ENCODE results near the gene ABTB2. TPM values are rescaled to one million over a fixed set of nuclear protein-coding genes. Genes with fewer than 3 reads are reported as not detected.
A peak's percentile ranks its signal among the peaks of the same experiment; 100 is the strongest.

Gene ABTB2
- total and polyA plus RNA-seq, 2 experiments from 2014 or later, result 2.6 to 12.1 TPM

DNA sequence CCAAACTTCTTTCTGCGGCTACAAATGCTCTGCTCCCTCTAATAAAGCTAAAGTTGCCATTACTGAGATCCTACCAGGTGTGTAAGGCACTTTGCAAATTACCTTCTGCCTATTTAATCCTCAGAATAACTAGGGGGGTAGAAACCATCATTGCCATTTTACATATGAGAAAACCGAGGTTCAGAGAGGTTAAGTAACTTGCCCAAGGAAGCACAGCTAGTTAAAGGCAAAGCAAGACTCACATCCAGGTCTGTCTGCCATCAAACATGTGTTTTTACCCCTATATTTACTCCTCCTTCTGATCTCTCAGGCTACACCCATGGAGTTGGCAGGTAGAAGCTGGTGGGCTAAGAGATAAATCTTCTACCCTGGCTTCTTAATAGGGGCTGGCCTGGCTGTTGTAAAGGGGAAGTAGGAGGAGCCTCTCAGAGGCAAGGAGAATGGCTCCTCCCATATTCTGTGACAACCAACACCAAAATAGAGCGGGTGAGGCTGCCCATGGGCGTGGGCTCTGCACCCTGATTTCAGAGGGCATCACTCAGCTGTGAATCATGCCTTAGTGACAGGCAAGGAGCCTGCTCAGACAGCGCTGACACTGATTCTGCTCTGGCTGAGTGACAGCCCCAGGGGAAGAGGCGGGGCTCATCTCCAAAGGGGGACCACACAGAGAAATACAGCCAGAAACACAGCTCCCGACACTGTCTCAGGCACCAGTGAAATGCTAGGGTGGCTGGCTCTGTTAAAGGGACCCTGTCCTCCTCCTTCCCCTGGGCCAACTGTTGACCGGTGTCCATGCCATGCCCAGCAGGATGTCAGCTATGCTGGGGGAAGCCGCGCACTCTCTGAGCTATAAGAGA is 106.8 kb downstream of the ABTB2 start:
- Histone ChIP-seq H4K20me1 (replicated peaks; ENCODE audit: insufficient read depth) (0 out of 2 replicates have a peak, but pooled peaks cover 6% of the 10 kb centered on the region), H3K27ac (ENCODE audit: low read depth) (no peak overlapping the region), H3K9me2 (ENCODE audit: insufficient read depth) (no peaks in the 10 kb centered on the region), H3K27me3 (ENCODE audit: insufficient read depth) (no peaks in the 10 kb centered on the region), H3K79me2 (replicated peaks; ENCODE audit: insufficient read depth) (peaks cover 9% of the 10 kb centered on the region), H3K36me3 (ENCODE audit: insufficient read depth) (no peaks in the 10 kb centered on the region), H3K4me3 (no peak overlapping the region), H3K4me2 (no peak overlapping the region; the same call in 1 of the 2 replicates), H3K4me1 (ENCODE audit: insufficient read depth) (peaks cover 8% of the 10 kb centered on the region; the same call in 1 of the 2 replicates), H3F3A (replicated peaks; ENCODE audit: low read depth) (no peaks in the 10 kb centered on the region), H2AFZ (no peak overlapping the region)
- peaks cover 18% of the 10 kb centered on the region for H3K4me1 Mint-ChIP-seq
- no peaks in the 10 kb centered on the region for H3K36me3 Mint-ChIP-seq (ENCODE audit: low read depth)
- ATAC-seq (peak; percentile 79), DNase-seq (ENCODE audit: low spot score) (peak; percentile 53)
- H3K4me3 Mint-ChIP-seq, result no peak overlapping the region
- H3K27ac Mint-ChIP-seq, result no peak overlapping the region; the same call in 1 of the 2 replicates
- peaks cover 4% of the 10 kb centered on the region for H3K27me3 Mint-ChIP-seq (ENCODE audit: insufficient read depth, low read depth, poor library complexity)
- TF ChIP-seq, protein P1, sequence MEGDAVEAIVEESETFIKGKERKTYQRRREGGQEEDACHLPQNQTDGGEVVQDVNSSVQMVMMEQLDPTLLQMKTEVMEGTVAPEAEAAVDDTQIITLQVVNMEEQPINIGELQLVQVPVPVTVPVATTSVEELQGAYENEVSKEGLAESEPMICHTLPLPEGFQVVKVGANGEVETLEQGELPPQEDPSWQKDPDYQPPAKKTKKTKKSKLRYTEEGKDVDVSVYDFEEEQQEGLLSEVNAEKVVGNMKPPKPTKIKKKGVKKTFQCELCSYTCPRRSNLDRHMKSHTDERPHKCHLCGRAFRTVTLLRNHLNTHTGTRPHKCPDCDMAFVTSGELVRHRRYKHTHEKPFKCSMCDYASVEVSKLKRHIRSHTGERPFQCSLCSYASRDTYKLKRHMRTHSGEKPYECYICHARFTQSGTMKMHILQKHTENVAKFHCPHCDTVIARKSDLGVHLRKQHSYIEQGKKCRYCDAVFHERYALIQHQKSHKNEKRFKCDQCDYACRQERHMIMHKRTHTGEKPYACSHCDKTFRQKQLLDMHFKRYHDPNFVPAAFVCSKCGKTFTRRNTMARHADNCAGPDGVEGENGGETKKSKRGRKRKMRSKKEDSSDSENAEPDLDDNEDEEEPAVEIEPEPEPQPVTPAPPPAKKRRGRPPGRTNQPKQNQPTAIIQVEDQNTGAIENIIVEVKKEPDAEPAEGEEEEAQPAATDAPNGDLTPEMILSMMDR (conservative IDR thresholded peaks at IDR 0.05; ENCODE audit: low read depth in 2 of 2), result no peak
- no peaks in the 10 kb centered on the region for H3K9me3 Mint-ChIP-seq

DNA sequence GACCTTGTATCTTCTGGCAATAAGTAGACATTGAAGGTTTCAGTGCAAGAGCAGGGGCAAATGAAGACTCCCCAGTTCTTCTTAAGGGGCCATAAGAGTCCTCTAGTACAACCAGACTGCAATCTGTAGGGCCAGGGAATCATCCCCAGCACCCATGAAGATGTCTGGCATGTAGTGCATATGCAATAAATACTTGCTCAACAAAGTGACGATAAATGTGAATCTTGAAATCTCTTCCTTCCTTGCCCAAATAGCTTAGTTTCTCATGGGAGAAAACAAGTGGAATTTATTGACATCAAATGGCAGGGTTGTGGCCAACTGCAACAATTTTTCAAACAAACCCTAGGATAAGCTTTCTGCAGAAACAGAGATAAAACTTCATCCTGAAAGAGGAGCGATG is 107.6 kb downstream of the ABTB2 start:
- Mint-ChIP-seq H3K4me3 (no peak overlapping the region), H3K27me3 (ENCODE audit: insufficient read depth, low read depth, poor library complexity) (peaks cover 4% of the 10 kb centered on the region), H3K27ac (no peak overlapping the region), H3K9me3 (no peaks in the 10 kb centered on the region), H3K36me3 (ENCODE audit: low read depth) (no peaks in the 10 kb centered on the region), H3K4me1 (peaks cover 21% of the 10 kb centered on the region)
- Histone ChIP-seq H3F3A (replicated peaks; ENCODE audit: low read depth) (no peaks in the 10 kb centered on the region), H3K36me3 (ENCODE audit: insufficient read depth) (no peaks in the 10 kb centered on the region), H3K4me1 (ENCODE audit: insufficient read depth) (peaks cover 8% of the 10 kb centered on the region; the same call in 1 of the 2 replicates), H3K79me2 (replicated peaks; ENCODE audit: insufficient read depth) (peaks cover 9% of the 10 kb centered on the region), H4K20me1 (replicated peaks; ENCODE audit: insufficient read depth) (0 out of 2 replicates have a peak, but pooled peaks cover 6% of the 10 kb centered on the region), H3K27me3 (ENCODE audit: insufficient read depth) (no peaks in the 10 kb centered on the region), H3K27ac (ENCODE audit: low read depth) (no peak overlapping the region), H2AFZ (no peak overlapping the region), H3K4me2 (no peak overlapping the region), H3K9me2 (ENCODE audit: insufficient read depth) (no peaks in the 10 kb centered on the region), H3K4me3 (no peak overlapping the region)
- DNase-seq (ENCODE audit: low spot score) (no peak), ATAC-seq (no peak)
- TF ChIP-seq, protein P2, sequence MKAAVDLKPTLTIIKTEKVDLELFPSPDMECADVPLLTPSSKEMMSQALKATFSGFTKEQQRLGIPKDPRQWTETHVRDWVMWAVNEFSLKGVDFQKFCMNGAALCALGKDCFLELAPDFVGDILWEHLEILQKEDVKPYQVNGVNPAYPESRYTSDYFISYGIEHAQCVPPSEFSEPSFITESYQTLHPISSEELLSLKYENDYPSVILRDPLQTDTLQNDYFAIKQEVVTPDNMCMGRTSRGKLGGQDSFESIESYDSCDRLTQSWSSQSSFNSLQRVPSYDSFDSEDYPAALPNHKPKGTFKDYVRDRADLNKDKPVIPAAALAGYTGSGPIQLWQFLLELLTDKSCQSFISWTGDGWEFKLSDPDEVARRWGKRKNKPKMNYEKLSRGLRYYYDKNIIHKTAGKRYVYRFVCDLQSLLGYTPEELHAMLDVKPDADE (IDR thresholded peaks at IDR 0.05), result no peak
- TF ChIP-seq, protein P1 (conservative IDR thresholded peaks at IDR 0.05; ENCODE audit: low read depth in 2 of 2), result no peak
- TF ChIP-seq STAT1 (IDR thresholded peaks at IDR 0.05; ENCODE audit: unreplicated experiment) (no peak), EZH2phosphoT487 (IDR thresholded peaks at IDR 0.05; ENCODE audit: unreplicated experiment) (no peak), POLR2AphosphoS5 (IDR thresholded peaks at IDR 0.05; ENCODE audit: low read depth) (no peak), EZH2 (IDR thresholded peaks at IDR 0.05; ENCODE audit: low read depth, unreplicated experiment) (no peak), ZNF114 (CRISPR knock-in tag; IDR thresholded peaks at IDR 0.05) (no peak)
- TF ChIP-seq, protein P3, sequence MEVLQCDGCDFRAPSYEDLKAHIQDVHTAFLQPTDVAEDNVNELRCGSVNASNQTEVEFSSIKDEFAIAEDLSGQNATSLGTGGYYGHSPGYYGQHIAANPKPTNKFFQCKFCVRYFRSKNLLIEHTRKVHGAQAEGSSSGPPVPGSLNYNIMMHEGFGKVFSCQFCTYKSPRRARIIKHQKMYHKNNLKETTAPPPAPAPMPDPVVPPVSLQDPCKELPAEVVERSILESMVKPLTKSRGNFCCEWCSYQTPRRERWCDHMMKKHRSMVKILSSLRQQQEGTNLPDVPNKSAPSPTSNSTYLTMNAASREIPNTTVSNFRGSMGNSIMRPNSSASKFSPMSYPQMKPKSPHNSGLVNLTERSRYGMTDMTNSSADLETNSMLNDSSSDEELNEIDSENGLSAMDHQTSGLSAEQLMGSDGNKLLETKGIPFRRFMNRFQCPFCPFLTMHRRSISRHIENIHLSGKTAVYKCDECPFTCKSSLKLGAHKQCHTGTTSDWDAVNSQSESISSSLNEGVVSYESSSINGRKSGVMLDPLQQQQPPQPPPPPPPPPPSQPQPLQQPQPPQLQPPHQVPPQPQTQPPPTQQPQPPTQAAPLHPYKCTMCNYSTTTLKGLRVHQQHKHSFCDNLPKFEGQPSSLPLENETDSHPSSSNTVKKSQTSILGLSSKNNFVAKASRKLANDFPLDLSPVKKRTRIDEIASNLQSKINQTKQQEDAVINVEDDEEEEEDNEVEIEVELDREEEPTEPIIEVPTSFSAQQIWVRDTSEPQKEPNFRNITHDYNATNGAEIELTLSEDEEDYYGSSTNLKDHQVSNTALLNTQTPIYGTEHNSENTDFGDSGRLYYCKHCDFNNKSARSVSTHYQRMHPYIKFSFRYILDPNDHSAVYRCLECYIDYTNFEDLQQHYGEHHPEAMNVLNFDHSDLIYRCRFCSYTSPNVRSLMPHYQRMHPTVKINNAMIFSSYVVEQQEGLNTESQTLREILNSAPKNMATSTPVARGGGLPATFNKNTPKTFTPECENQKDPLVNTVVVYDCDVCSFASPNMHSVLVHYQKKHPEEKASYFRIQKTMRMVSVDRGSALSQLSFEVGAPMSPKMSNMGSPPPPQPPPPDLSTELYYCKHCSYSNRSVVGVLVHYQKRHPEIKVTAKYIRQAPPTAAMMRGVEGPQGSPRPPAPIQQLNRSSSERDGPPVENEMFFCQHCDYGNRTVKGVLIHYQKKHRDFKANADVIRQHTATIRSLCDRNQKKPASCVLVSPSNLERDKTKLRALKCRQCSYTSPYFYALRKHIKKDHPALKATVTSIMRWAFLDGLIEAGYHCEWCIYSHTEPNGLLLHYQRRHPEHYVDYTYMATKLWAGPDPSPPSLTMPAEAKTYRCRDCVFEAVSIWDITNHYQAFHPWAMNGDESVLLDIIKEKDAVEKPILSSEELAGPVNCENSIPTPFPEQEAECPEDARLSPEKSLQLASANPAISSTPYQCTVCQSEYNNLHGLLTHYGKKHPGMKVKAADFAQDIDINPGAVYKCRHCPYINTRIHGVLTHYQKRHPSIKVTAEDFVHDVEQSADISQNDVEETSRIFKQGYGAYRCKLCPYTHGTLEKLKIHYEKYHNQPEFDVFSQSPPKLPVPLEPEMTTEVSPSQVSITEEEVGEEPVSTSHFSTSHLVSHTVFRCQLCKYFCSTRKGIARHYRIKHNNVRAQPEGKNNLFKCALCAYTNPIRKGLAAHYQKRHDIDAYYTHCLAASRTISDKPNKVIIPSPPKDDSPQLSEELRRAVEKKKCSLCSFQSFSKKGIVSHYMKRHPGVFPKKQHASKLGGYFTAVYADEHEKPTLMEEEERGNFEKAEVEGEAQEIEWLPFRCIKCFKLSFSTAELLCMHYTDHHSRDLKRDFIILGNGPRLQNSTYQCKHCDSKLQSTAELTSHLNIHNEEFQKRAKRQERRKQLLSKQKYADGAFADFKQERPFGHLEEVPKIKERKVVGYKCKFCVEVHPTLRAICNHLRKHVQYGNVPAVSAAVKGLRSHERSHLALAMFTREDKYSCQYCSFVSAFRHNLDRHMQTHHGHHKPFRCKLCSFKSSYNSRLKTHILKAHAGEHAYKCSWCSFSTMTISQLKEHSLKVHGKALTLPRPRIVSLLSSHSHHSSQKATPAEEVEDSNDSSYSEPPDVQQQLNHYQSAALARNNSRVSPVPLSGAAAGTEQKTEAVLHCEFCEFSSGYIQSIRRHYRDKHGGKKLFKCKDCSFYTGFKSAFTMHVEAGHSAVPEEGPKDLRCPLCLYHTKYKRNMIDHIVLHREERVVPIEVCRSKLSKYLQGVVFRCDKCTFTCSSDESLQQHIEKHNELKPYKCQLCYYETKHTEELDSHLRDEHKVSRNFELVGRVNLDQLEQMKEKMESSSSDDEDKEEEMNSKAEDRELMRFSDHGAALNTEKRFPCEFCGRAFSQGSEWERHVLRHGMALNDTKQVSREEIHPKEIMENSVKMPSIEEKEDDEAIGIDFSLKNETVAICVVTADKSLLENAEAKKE (CRISPR knock-in tag; IDR thresholded peaks at IDR 0.05), result no peak

Measured in GM23338 (cell line).